ENCODE results near the gene ASTE1.

- no peak for TF ChIP-seq USF1 (IDR thresholded peaks at IDR 0.05)
- no peak for TF ChIP-seq TAF1 (IDR thresholded peaks at IDR 0.05; ENCODE audit: low read depth)
Measured at GRCh38 chr3:130992344-130992743, 34.3 kb downstream of the ASTE1 start.

Measured in Ishikawa (cell line).